HK-2 (cell line): ENCODE results near the gene ZSWIM1.
"Not testable (repeated sequence)": the region's sequence is repeated elsewhere in the genome, so short reads cannot be mapped to it uniquely, and the experiment has no call there.

Experiments used
- DNase-seq: peaks from one replicate; pipeline ENCODE4 v3.0.0-alpha.2; 2018; ENCODE audit not compliant: unreplicated experiment

The ZSWIM1 gene

GRCh38 chr20:45927071-45927878 lies 46.2 kb downstream of the ZSWIM1 start:
- DNase-seq, result no peak

- DNase-seq, result not testable (repeated sequence)
These were observed 50.7 kb downstream of the ZSWIM1 start for GRCh38 chr20:45931680-45932079.

DNA sequence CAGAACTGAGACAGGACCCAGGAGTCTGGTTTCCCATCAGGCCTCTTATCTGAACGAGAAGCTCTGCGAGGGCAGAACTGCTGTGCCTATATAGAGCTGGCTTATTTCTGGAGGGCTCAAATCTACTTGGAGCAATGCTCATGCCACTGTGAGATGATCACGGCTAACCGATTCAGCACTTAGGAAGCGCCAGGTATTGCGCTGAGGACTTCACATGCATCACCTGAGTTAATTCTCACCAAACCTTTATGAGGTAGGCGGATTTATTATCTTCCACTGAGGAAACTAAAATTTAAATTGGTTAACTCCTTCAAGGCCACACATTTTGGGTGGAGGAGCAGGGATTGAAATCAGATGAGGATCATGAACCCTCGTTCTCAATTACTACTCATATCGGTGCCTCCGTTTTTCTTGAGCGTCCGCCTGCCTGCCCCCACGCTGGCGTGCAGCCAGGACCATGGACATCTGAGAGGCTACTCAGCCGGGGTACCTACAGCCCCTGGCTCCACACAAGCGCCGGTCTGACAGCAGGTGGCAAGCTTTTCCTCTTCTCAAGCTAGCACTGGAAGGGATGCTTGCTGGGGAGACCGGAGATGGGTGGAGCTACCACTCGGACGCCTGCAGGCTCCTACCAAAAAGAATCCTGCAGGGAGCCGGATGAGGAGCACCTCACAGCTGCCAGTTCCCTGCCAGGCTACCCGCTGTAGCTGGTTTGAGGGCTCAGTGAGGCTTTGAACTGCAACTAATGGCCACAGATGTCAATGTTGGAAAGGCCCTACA lies 52.4 kb downstream of the ZSWIM1 start:
- peak; percentile 89 for DNase-seq

GRCh38 chr20:45934046-45934585 lies 53.1 kb downstream of the ZSWIM1 start:
- DNase-seq, result no peak
